ENCODE results near the gene ERMARD.
"Not testable (repeated sequence)": the region's sequence is repeated elsewhere in the genome, so short reads cannot be mapped to it uniquely, and the experiment has no call there.

Gene ERMARD

GRCh38 chr6:169738204-169738975 lies 13.0 kb upstream of the ERMARD start:
- DNase-seq (ENCODE audit: low read depth): no peak

DNA sequence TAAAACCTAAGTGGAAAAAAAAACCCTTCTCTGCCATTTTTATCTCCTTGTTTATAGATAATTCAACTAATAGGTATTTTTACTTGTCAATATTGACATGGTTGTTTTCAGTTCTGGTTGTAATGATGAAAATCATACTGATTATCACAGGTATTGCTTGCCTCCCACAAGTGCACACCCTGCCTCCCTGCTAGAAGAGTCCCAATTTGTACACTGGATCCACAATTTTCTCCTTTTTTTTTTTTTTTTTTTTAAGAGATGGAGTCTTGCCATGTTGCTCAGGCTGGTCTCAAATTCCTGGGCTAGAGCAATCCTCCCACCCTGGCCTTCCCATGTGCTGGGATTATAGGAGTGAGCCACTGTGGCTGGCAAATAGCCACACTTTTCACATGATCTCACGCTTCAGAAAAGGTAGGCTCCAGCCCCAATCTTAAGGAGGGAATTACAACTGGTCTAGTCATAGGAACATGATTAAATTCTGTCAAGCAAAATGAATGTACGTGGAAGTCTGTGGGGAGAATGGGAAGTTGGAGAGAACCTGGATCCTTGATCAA lies 12.4 kb upstream of the ERMARD start:
- no peak for DNase-seq (ENCODE audit: low read depth)

DNA sequence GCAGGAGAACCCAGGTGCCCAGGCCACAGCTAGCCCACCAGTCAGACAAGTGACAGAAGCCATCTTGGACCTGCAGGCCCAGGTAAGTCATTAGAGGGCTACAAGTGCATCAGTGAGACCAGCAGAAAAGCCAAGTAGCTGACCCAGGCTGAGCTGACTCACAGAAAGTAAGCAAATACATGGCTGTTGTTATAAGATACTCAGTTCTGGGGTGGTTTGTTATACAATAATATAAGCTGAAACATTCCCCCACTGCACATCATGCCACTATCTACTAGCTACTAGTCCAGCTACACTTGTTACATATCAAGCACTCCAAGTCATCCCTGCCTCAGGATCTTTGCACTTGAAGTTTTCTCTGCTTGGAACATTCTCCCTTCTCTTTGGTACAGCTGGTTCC lies 10.1 kb upstream of the ERMARD start:
- no peak for DNase-seq (ENCODE audit: low read depth)

DNA sequence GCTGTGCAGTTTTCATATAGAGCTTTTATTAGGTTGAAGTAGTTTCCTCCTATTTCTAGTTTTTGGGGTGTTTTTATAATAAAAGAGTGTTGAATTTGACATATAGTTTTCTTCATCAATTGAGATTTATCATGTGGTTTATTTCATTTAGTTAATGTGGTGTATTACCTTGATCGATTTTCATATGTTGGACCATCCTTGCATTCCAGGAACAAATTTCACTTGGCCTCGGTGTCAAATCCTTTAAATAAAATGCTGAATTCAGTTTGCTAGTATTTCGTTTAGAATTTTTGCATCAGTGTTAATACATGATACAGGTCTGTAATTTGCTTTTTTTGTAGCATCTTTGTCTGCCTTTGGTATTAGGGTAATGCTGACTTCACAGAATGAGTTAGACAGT lies 6.0 kb upstream of the ERMARD start:
- DNase-seq (ENCODE audit: low read depth): no peak

GRCh38 chr6:169746556-169746955 lies 4.9 kb upstream of the ERMARD start:
- no peak for DNase-seq (ENCODE audit: low read depth)

- no peak for DNase-seq (ENCODE audit: low read depth)
Measured at GRCh38 chr6:169752074-169752623, 727 bp downstream of the ERMARD start.

GRCh38 chr6:169755162-169755561 lies 3.7 kb downstream of the ERMARD start:
- no peak for DNase-seq (ENCODE audit: low read depth)

GRCh38 chr6:169763308-169763707 lies 11.9 kb downstream of the ERMARD start:
- DNase-seq (ENCODE audit: low read depth): no peak

DNA sequence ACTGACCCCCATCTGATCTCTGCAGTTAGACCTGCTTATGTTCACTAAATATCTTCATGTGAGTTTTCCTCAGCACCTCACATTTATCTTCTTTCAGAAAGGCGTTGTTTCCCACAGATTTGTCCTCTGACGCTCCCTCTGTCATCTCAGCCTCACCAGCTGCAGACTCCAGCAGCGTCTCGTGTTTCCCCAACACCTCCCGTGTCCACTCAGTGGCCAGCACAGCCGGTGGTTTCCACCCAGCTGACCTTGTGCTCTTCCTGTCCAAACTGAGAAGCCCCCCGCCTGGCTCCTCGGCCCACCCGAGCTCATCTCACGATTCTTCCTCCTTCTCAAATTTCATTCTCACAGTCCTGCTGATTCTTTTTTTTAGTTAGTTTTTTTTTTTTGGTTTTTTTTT lies 12.5 kb downstream of the ERMARD start:
- no peak for DNase-seq (ENCODE audit: low read depth)

- not testable (repeated sequence) for DNase-seq (ENCODE audit: low read depth)
Measured at GRCh38 chr6:169765789-169766188, 14.4 kb downstream of the ERMARD start.

DNA sequence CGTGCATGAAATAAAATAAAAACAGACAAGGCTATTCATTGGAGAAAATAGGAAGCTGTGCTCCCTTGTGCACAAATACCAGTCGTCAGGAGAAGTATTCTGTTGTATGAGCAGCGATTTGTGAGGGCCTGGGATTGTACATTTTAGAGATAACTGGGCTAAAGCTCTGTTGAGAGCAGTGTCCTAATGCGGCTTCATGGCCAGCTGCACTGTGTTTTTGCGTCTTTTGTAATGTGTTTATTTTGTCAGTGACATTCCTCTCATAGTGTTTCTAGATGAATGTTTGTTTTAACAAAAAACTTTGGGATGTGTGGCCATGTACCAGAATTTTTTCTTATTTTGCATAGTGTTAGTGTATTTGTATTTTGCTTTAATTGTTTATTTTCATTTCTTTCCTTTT lies 14.8 kb downstream of the ERMARD start:
- no peak for DNase-seq (ENCODE audit: low read depth)

DNA sequence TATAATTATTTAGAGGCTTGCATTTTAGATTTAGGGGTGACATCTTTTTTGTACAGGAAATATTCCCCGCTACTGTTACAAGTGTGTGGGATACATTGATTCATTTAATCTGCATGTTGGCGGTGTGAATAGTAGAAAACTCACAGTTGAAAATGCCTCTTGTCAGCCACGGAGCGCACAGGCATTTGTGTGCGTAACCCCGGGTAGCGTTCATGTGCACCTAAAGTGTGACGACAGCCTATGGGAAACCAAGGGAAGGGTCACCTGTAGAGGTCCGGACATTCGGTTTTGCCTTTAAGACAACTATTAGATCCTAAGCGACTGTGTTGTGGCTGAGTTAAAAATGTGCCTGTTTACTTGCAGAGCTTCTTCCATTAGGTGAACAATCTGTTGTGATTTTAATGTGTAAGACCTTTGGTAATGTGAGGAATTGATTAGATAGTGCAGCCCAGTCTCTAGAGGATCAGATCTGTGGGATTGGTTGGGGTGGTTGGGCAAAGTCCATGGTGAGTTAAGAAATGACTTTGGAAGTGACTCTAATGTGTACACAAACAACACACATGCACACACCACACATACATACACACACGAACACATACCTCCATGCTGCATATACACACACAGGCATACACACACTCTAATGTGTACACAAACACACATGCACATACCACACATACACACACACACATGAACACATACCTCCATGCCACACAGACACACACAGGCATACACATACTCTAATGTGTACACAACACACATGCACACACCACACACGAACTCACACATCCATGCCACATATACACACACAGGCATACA lies 15.7 kb downstream of the ERMARD start:
- no peak for DNase-seq (ENCODE audit: low read depth)

DNA sequence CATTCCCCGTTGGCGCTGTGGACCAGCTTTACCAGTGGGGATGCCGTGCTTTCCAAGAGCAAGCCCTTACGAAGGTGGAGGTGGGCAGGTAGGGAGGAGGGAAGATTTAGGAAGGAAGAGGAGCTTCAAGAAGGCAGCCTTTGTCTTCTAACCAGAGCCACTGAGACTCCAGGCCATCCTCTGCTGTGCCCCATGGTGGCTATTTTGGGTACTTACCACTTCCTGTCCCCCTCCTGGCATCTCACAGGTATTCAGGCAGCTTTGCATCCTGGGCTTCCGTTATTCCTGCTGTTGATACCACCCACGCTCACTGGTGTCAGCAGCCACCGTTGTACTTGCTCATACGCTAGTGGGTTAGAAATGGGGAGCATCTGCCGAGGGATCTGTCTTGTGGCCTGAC lies 22.9 kb downstream of the ERMARD start:
- DNase-seq (ENCODE audit: low read depth): no peak

GRCh38 chr6:169775321-169775720 lies 23.9 kb downstream of the ERMARD start:
- DNase-seq (ENCODE audit: low read depth): no peak

- no peak for DNase-seq (ENCODE audit: low read depth)
Measured at GRCh38 chr6:169776379-169776778, 25.0 kb downstream of the ERMARD start.

DNA sequence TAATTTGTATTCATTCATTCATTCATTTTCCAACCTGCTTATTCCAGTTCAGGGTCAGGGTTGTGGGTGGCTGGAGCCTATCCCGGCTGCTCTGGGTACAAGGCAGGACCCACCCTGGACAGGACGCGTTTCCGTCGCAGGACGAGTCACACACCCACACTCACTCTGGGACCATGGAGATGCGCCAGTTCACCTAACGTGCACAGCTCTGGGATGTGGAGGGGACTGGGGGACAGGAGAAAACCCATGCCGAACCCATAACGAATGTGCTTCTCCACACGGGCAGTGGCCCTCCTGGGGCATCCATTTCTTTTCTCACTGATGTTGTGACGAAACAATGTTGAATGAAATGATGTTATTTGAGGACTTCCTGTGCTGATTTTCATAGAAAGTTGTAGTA lies 26.5 kb downstream of the ERMARD start:
- no peak for DNase-seq (ENCODE audit: low read depth)

DNA sequence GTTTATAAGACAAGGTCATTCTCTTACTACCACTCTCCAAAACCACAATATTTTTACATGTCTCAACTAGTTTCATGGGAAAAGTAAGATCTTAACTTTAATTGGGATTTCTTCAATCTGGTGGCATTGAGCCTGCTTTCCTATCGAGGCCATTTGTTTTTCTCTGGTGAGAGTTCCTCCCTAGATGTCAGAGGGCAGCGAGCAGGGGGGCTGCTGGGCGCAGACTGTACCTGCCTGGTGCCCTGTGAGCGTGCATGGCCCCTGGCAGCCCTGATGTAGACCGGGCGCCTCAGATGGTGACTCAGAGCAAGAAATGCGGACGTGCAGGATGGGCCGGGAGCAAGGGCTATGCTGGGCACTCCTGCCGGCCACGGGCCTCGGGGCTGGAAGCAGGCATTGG lies 27.2 kb downstream of the ERMARD start:
- no peak for DNase-seq (ENCODE audit: low read depth)

DNA sequence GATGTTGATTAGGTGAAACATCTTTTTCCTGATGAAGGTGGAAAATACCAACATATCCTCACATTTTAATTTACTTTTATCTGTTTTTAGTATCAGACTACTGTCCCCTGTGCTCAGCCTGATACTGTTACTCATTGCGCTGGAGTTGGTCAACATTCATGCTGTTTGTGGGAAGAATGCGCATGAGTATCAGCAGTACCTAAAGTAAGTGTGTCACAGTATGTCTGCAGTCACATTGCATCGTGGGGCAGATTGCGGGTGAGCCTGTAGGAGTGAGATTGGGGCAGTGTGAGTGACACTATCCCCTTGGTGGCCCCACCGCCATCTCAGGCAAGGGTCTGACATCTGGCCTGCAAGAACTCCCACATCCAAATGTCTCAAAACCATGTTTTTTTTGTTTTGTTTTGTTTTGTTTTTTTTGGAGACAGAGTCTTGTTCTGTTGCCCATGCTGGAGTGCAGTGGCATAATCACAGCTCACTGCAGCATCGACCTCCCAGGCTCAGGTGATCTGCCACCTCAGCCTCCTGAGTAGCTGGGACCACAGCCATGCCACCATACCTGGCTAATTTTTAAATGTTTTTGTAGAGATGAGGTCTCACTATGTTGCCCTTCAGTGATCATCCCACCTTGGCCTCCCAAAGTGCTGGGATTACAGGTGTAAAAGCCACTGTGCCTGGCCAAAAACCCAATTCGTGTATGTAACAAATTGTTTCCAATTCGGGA lies 27.8 kb downstream of the ERMARD start:
- DNase-seq (ENCODE audit: low read depth): no peak

DNA sequence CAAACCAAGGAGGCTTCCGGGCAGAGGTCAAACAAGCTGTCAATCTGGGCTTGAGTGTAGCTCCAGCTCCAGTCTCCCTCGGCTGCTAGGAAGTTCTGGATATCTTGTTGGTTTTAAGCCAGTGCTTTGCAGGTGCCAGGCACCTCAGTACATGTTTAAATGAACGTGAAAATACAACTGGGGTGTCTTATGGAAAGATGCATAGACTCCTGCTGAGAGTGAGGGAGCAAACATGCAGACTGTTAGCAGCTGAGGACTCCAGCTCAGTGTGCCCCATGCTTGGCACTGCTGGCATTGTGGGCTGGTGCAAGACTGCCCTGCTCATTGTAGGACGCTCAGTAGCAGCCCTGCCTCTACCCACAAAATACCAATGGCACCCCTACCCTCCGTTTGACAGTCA lies 28.5 kb downstream of the ERMARD start:
- DNase-seq (ENCODE audit: low read depth): no peak

- DNase-seq (ENCODE audit: low read depth): no peak
Measured at GRCh38 chr6:169780571-169781091, 29.2 kb downstream of the ERMARD start.

DNA sequence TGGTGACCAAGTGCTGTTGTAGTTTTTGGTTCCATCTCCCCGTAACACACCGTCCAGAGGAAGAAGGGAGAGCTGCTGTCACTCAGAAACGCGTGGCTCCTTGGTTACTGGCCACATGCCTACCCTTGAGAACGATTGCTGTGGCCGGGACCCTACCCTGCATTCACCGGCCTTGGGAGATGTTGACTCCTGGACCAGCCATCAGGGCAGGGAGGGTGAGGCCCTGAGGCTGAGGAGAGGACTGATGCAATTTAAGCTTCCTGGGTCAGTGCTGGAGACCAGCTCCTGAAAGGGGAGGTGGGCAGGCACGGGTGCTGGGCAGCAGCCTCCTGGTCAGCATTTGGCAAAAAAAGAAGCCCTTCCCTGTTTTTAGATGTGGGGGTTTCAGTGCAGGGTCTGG lies 31.5 kb downstream of the ERMARD start:
- no peak for DNase-seq (ENCODE audit: low read depth)

- DNase-seq (ENCODE audit: low read depth): no peak
Measured at GRCh38 chr6:169783401-169783800, 32.0 kb downstream of the ERMARD start.
